ENCODE data around the gene ADORA2A.

Gene ADORA2A

DNA sequence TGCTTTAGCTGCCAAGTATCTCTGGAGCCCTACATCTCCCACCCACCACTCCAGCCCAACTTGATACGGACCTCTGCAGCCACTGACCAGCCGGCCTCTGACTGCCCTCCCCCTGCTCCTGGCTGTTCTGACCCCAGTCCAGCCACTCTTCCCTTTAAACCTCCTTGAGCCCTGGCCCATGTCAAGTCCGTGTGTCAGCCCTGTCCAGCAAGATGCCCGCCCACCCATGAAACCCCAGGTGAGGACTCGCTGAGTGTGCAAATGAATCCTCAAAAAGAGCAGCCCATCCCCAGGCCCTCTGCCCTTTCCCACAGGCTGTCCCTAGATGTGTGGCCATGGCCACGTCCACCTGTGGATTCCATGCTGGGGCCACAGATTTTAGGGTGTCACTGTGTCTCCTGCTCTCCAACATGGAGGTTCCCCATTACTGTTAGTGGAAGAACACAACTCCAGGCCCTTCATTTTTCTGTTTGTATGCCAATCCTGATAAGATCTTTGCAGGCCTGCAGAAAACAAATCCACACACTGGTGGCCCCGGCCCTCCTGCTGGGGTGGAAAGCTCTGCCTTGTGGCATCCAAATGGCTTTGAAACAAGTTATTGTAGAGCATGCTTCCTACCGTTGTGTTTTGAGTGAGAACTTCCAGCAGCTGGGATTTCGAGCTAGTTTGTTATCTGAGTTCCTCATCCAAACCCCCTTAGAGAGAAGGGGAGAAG is 22.7 kb upstream of the ADORA2A start:
- Histone ChIP-seq H3K4me3 (replicated peaks; ENCODE audit: insufficient read depth, low read length) (no peak overlapping the region), H3K27ac (replicated peaks) (no peak overlapping the region), H3K27me3 (ENCODE audit: insufficient read depth, poor library complexity, severe bottlenecking) (no peaks in the 10 kb centered on the region)
- TF ChIP-seq, protein P1, sequence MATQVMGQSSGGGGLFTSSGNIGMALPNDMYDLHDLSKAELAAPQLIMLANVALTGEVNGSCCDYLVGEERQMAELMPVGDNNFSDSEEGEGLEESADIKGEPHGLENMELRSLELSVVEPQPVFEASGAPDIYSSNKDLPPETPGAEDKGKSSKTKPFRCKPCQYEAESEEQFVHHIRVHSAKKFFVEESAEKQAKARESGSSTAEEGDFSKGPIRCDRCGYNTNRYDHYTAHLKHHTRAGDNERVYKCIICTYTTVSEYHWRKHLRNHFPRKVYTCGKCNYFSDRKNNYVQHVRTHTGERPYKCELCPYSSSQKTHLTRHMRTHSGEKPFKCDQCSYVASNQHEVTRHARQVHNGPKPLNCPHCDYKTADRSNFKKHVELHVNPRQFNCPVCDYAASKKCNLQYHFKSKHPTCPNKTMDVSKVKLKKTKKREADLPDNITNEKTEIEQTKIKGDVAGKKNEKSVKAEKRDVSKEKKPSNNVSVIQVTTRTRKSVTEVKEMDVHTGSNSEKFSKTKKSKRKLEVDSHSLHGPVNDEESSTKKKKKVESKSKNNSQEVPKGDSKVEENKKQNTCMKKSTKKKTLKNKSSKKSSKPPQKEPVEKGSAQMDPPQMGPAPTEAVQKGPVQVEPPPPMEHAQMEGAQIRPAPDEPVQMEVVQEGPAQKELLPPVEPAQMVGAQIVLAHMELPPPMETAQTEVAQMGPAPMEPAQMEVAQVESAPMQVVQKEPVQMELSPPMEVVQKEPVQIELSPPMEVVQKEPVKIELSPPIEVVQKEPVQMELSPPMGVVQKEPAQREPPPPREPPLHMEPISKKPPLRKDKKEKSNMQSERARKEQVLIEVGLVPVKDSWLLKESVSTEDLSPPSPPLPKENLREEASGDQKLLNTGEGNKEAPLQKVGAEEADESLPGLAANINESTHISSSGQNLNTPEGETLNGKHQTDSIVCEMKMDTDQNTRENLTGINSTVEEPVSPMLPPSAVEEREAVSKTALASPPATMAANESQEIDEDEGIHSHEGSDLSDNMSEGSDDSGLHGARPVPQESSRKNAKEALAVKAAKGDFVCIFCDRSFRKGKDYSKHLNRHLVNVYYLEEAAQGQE (IDR thresholded peaks at IDR 0.05; ENCODE audit: insufficient replicate concordance, low read depth) = no peak
- no peak for TF ChIP-seq POLR2AphosphoS5 (IDR thresholded peaks at IDR 0.05; ENCODE audit: low read depth)
- no peak for TF ChIP-seq SPI1 (IDR thresholded peaks at IDR 0.05; ENCODE audit: borderline replicate concordance, low read depth)
- TF ChIP-seq, protein P2, sequence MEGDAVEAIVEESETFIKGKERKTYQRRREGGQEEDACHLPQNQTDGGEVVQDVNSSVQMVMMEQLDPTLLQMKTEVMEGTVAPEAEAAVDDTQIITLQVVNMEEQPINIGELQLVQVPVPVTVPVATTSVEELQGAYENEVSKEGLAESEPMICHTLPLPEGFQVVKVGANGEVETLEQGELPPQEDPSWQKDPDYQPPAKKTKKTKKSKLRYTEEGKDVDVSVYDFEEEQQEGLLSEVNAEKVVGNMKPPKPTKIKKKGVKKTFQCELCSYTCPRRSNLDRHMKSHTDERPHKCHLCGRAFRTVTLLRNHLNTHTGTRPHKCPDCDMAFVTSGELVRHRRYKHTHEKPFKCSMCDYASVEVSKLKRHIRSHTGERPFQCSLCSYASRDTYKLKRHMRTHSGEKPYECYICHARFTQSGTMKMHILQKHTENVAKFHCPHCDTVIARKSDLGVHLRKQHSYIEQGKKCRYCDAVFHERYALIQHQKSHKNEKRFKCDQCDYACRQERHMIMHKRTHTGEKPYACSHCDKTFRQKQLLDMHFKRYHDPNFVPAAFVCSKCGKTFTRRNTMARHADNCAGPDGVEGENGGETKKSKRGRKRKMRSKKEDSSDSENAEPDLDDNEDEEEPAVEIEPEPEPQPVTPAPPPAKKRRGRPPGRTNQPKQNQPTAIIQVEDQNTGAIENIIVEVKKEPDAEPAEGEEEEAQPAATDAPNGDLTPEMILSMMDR (IDR thresholded peaks at IDR 0.05; ENCODE audit: insufficient read depth, low read length) = no peak
- no peak for TF ChIP-seq GABPA (IDR thresholded peaks at IDR 0.05; ENCODE audit: low read depth)
- no peak for DNase-seq (ENCODE audit: low read depth in 1 of 2, low spot score in 1 of 2)

DNA sequence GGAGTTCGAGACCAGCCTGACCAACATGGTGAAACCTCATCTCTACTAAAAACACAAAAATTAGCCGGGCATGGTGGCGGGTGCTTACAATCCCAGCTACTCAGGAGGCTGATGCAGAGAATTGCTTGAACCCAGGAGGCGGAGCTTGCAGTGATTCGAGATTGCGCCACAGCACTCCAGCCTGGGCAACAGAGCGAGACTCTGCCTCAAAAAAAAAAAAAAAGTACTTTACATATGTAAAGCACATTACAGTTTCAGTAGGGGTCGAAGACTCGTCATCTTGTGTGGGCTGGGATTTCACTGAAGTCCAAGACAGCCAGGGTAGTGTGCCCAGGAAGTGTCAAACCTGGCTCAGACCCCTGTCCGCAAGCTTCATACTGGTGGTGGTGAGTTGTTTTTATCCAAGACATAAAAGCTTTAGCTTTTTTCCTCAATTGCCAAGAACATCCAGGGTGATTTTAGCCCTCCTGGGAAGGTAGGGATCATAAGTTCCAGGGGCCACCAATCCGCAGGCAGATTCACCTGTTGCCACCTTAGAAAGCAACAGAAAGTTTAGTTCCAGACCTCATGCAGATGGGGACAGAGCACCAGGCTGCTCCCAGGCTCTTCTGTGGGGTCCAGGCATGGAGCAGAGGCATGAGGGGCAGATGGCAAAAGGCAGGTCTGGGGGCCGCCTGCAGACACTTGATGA is 21.6 kb upstream of the ADORA2A start:
- Histone ChIP-seq H3K27me3 (ENCODE audit: insufficient read depth, poor library complexity, severe bottlenecking) (no peaks in the 10 kb centered on the region), H3K4me3 (replicated peaks; ENCODE audit: insufficient read depth, low read length) (no peak overlapping the region), H3K27ac (replicated peaks) (no peak overlapping the region)
- no peak for DNase-seq (ENCODE audit: low read depth in 1 of 2, low spot score in 1 of 2)
- TF ChIP-seq GABPA (IDR thresholded peaks at IDR 0.05; ENCODE audit: low read depth) (no peak), SPI1 (IDR thresholded peaks at IDR 0.05; ENCODE audit: borderline replicate concordance, low read depth) (no peak), POLR2AphosphoS5 (IDR thresholded peaks at IDR 0.05; ENCODE audit: low read depth) (no peak)
- TF ChIP-seq, protein P1 (IDR thresholded peaks at IDR 0.05; ENCODE audit: insufficient replicate concordance, low read depth) = no peak
- TF ChIP-seq, protein P2 (IDR thresholded peaks at IDR 0.05; ENCODE audit: insufficient read depth, low read length) = no peak

DNA sequence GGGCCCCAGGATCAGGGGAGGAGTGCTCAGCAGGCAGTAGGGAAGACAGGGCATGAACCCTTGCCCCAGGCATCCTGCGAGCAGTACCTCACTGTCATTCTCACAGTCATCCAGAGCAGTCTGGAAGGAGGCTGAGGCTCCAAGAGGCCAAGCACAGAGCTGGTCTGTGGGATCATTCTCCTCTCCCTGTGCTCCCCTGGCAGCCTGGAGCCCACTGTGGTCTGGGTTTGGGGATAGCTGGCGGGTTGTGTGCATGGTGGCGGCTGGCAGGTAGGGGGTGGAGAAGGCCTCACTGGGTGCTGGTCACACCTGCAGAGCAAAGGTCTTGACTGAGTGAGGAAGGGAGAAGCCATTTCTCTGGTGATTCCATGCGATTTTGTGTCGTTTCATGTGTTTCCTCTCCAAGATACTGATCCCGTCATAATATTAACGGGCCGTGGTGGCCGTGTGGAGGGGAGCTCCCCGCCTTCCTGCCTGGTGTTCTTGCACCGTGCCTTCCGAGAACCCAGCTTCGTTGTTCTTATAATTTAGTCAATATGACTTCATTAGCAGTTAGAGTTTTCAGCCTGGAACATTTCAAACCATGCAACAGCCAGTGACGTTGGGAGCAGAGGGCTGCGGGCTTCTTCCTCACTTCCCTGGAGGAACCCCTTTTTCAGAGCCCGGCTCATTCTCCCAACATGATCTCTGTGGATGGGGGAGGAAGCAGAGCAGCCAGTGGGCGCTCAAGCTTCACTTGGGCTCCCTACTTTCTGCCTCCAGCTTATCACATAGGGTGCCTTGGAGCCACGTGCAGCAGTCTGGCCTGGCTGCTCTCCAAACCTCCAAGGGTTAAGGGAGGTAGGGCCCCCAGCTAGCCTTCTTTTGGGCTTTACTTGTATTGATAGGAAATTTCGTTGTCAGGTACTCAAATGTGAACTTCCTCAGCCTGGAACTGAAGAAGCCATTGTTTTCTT is 20.8 kb upstream of the ADORA2A start:
- no peak overlapping the region for H3K4me3 ChIP-seq (replicated peaks; ENCODE audit: insufficient read depth, low read length)
- DNase-seq (ENCODE audit: low read depth in 1 of 2, low spot score in 1 of 2) = no peak
- H3K27me3 ChIP-seq (ENCODE audit: insufficient read depth, poor library complexity, severe bottlenecking) = no peaks in the 10 kb centered on the region
- H3K27ac ChIP-seq (replicated peaks) = no peak overlapping the region
- TF ChIP-seq, protein P1 (IDR thresholded peaks at IDR 0.05; ENCODE audit: insufficient replicate concordance, low read depth) = no peak
- TF ChIP-seq, protein P2 (IDR thresholded peaks at IDR 0.05; ENCODE audit: insufficient read depth, low read length) = no peak
- TF ChIP-seq SPI1 (IDR thresholded peaks at IDR 0.05; ENCODE audit: borderline replicate concordance, low read depth) = no peak
- TF ChIP-seq GABPA (IDR thresholded peaks at IDR 0.05; ENCODE audit: low read depth) = no peak
- no peak for TF ChIP-seq POLR2AphosphoS5 (IDR thresholded peaks at IDR 0.05; ENCODE audit: low read depth)

Measured in HL-60 (cell line).